Endothelial cell of hepatic sinusoid (primary cell): Measurements from ENCODE around the gene CCL5.

Experiments
- in situ Hi-C: cut with HindIII; loops from 2 replicates; pipeline ENCODE4 v1.10.0; 2017; ENCODE audit warnings: low sequenced_read_pairs

CCL5 gene

GRCh38 chr17:35879773-35880654, at the start of gene CCL5:
Gene CCL5, minus strand, starts transcription at chr17:35880360.
- in situ Hi-C loops: no loop called here

- in situ Hi-C loops: no loop called here
These were observed 47.6 kb upstream of the CCL5 start for GRCh38 chr17:35927714-35928113.

- in situ Hi-C loops: no loop called here
These were observed 43.5 kb upstream of the CCL5 start for GRCh38 chr17:35923609-35924114.

GRCh38 chr17:35920229-35920628, 40.1 kb upstream of the CCL5 start:
- in situ Hi-C loops: no loop called here

GRCh38 chr17:35918665-35919064, 38.5 kb upstream of the CCL5 start:
- in situ Hi-C loops: no loop called here

GRCh38 chr17:35917519-35918213, 37.5 kb upstream of the CCL5 start:
- in situ Hi-C loops: no loop called here

- in situ Hi-C loops: no loop called here
These were observed 35.2 kb upstream of the CCL5 start for GRCh38 chr17:35915153-35915964.

GRCh38 chr17:35914354-35914753, 34.2 kb upstream of the CCL5 start:
- in situ Hi-C loops: no loop called here

- in situ Hi-C loops: no loop called here
These were observed 33.4 kb upstream of the CCL5 start for GRCh38 chr17:35913609-35914008.

- in situ Hi-C loops: no loop called here
These were observed 32.8 kb upstream of the CCL5 start for GRCh38 chr17:35912942-35913341.

- in situ Hi-C loops: no loop called here
These were observed 32.3 kb upstream of the CCL5 start for GRCh38 chr17:35912339-35912912.

GRCh38 chr17:35909408-35909807, 29.2 kb upstream of the CCL5 start:
- in situ Hi-C loops: no loop called here

- in situ Hi-C loops: no loop called here
These were observed 27.5 kb upstream of the CCL5 start for GRCh38 chr17:35907691-35908090.

GRCh38 chr17:35906926-35907637, 26.9 kb upstream of the CCL5 start:
- in situ Hi-C loops: no loop called here

GRCh38 chr17:35906191-35906925, 26.2 kb upstream of the CCL5 start:
- in situ Hi-C loops: no loop called here

- in situ Hi-C loops: no loop called here
These were observed 23.3 kb upstream of the CCL5 start for GRCh38 chr17:35903451-35903850.

- in situ Hi-C loops: no loop called here
These were observed 21.5 kb upstream of the CCL5 start for GRCh38 chr17:35901631-35902175.

GRCh38 chr17:35900708-35901480, 20.7 kb upstream of the CCL5 start:
- in situ Hi-C loops: no loop called here
